Measurements from ENCODE around the gene SLC44A2.

The SLC44A2 gene

GRCh38 chr19:10692673-10693264 lies 67.4 kb downstream of the SLC44A2 start:
- no peak for ATAC-seq
- H3K4me1 Mint-ChIP-seq: peaks cover 34% of the 10 kb centered on the region
- no peaks in the 10 kb centered on the region for H3K9me3 Mint-ChIP-seq
- H3K36me3 Mint-ChIP-seq: peaks cover 58% of the 10 kb centered on the region
- peak overlapping the region; percentile 66 for H3K27ac Mint-ChIP-seq
- no peak overlapping the region for H3K4me3 Mint-ChIP-seq
- DNase-seq (ENCODE audit: low spot score in 2 of 2): no peak

Data from stimulated activated effector memory CD8-positive, alpha-beta T cell treated with anti-CD3 and anti-CD28 coated beads, Interleukin-12 subunit alpha, Interleukin-12 subunit beta, amount 100 ng/mL, for 72 hours (primary cell).